IMR-90 (cell line): ENCODE results near the gene TXNL4B. TPM values are rescaled to one million over a fixed set of nuclear protein-coding genes. Genes with fewer than 3 reads are reported as not detected.

Experiments
- ATAC-seq: fragments of 200-7000 bp; cut with Tn5 transposase; 2 replicates; pipeline ENCODE4 v1.9.1; 2020; ENCODE audit warnings: low read depth, mild to moderate bottlenecking, moderate library complexity
- BruUV-seq: library from RNA; stranded (reverse); fragments of 400-500 nt; replicated peaks from 2 replicates; lab custom pipeline; 2021; lab: Mats Ljungman, UMichigan
- CTCF ChIA-PET: fragments of 300-600 bp; formaldehyde crosslinking; extraction: SDS; loops from one replicate; lab custom pipeline; 2021; ENCODE audit warnings: antibody characterized with exemption; lab: Yijun Ruan, JAX
- POLR2A ChIA-PET: fragments of 300-600 bp; sonication (Branson Sonifier 250); formaldehyde crosslinking; loops from one replicate; lab custom pipeline; 2022; ENCODE audit warnings: antibody characterized with exemption; ENCODE audit not compliant: unreplicated experiment; lab: Charles Lee
- DNase-seq: peaks from one replicate; pipeline ENCODE4 v3.0.0; 2013
- H2AFZ ChIP-seq: replicated peaks from 2 replicates; pipeline ENCODE3; 2013; ENCODE audit warnings: low read length, mild to moderate bottlenecking; ENCODE audit not compliant: poor library complexity
- H2AK5ac ChIP-seq: 2 replicates; pipeline ENCODE4 v1.6.1; 2013; ENCODE audit warnings: low read depth, low read length, inconsistent platforms
- H2AK9ac ChIP-seq: replicated peaks from 2 replicates; pipeline ENCODE3; 2013; ENCODE audit warnings: mild to moderate bottlenecking, low read depth, low read length, moderate library complexity; ENCODE audit not compliant: poor library complexity
- H2BK120ac ChIP-seq: 2 replicates; pipeline ENCODE4 v1.6.1; 2013; ENCODE audit warnings: low read depth, low read length, inconsistent platforms
- H2BK15ac ChIP-seq: 3 replicates; pipeline ENCODE4 v1.6.1; 2013; ENCODE audit warnings: low read depth, low read length, inconsistent platforms
- H2BK20ac ChIP-seq: 2 replicates; pipeline ENCODE4 v1.6.1; 2013; ENCODE audit warnings: low read depth, mild to moderate bottlenecking, inconsistent platforms, low read length, moderate library complexity
- H2BK5ac ChIP-seq: 2 replicates; pipeline ENCODE4 v1.6.1; 2013; ENCODE audit warnings: mild to moderate bottlenecking, low read depth, low read length, inconsistent platforms; ENCODE audit not compliant: poor library complexity, severe bottlenecking
- H3K14ac ChIP-seq: replicated peaks from 2 replicates; pipeline ENCODE4 v1.6.1; 2013; ENCODE audit warnings: low read depth, low read length, inconsistent platforms
- H3K18ac ChIP-seq: 2 replicates; pipeline ENCODE4 v1.6.1; 2013; ENCODE audit warnings: low read depth, low read length, control low read depth
- H3K23ac ChIP-seq: 2 replicates; pipeline ENCODE4 v1.6.1; 2013; ENCODE audit warnings: low read depth, low read length, inconsistent platforms
- H3K27ac ChIP-seq: 2 replicates; pipeline ENCODE4 v1.5.1; 2013; ENCODE audit warnings: mild to moderate bottlenecking, control low read depth, low read length; ENCODE audit not compliant: insufficient read depth
- H3K27me3 ChIP-seq: 2 replicates; pipeline ENCODE4 v1.6.1; 2013; ENCODE audit warnings: low read length; ENCODE audit not compliant: control insufficient read depth, insufficient read depth
- H3K36me3 ChIP-seq: 2 replicates; pipeline ENCODE4 v1.6.1; 2013; ENCODE audit warnings: low read length, mixed read lengths; ENCODE audit not compliant: control insufficient read depth, insufficient read depth
- H3K4ac ChIP-seq: 2 replicates; pipeline ENCODE4 v1.6.1; 2013; ENCODE audit warnings: low read depth, low read length, inconsistent platforms
- H3K4me1 ChIP-seq: 2 replicates; pipeline ENCODE4 v1.6.1; 2013; ENCODE audit warnings: low read length, mixed read lengths; ENCODE audit not compliant: control insufficient read depth, insufficient read depth
- H3K4me2 ChIP-seq: 2 replicates; pipeline ENCODE4 v1.6.1; 2013; ENCODE audit warnings: low read depth, mild to moderate bottlenecking, control low read depth, low read length, moderate library complexity
- H3K4me3 ChIP-seq: 2 replicates; pipeline ENCODE4 v1.5.1; 2013; ENCODE audit warnings: low read depth, mild to moderate bottlenecking, control low read depth, low read length, moderate library complexity; ENCODE audit not compliant: insufficient read depth
- H3K56ac ChIP-seq: 2 replicates; pipeline ENCODE4 v1.6.1; 2013; ENCODE audit warnings: low read length, inconsistent platforms; ENCODE audit not compliant: insufficient read depth; ENCODE audit errors: extremely low read depth
- H3K79me1 ChIP-seq, 2 experiments: 2 replicates each; pipeline ENCODE4 v1.6.1; 2013; ENCODE audit warnings: low read length in 2 of 2, inconsistent platforms in 1 of 2, low read depth in 1 of 2
- H3K9ac ChIP-seq: 2 replicates; pipeline ENCODE4 v1.6.1; 2013; ENCODE audit warnings: low read depth, low read length, control low read depth
- H3K9me1 ChIP-seq: 2 replicates; pipeline ENCODE4 v1.6.1; 2013; ENCODE audit warnings: low read length, inconsistent platforms; ENCODE audit not compliant: insufficient read depth
- H3K9me3 ChIP-seq: 2 replicates; pipeline ENCODE4 v1.6.1; 2013; ENCODE audit warnings: low read length; ENCODE audit not compliant: control insufficient read depth, insufficient read depth
- H4K20me1 ChIP-seq: 2 replicates; pipeline ENCODE4 v1.6.1; 2013; ENCODE audit warnings: low read length, inconsistent platforms; ENCODE audit not compliant: insufficient read depth
- H4K5ac ChIP-seq: 2 replicates; pipeline ENCODE4 v1.6.1; 2013; ENCODE audit warnings: mild to moderate bottlenecking, low read depth, low read length, control low read depth
- H4K8ac ChIP-seq, 2 experiments: 2 replicates each; pipeline ENCODE4 v1.6.1; 2013; ENCODE audit warnings: low read depth in 2 of 2, low read length in 2 of 2, control low read depth in 1 of 2, inconsistent platforms in 1 of 2
- H4K91ac ChIP-seq: 2 replicates; pipeline ENCODE4 v1.6.1; 2013; ENCODE audit warnings: low read depth, low read length, inconsistent platforms; ENCODE audit not compliant: insufficient read depth
- BHLHE40 ChIP-seq: fragments of 150-350 bp; IDR thresholded peaks from 2 replicates; pipeline ENCODE4 v1.6.1; 2016; ENCODE audit warnings: mild to moderate bottlenecking, low read depth, low read length
- CEBPB ChIP-seq: IDR thresholded peaks from 2 replicates; pipeline ENCODE4 v1.6.1; 2012; ENCODE audit warnings: low read depth, low read length, improper control_type of control experiment
- CHD1 ChIP-seq: IDR thresholded peaks from 2 replicates; pipeline ENCODE4 v1.6.1; 2012; ENCODE audit warnings: low read depth, low read length, improper control_type of control experiment
- CTCF ChIP-seq: conservative IDR thresholded peaks from 2 replicates; pipeline ENCODE4 v1.5.1; 2012; ENCODE audit warnings: mild to moderate bottlenecking, low read depth, low read length, improper control_type of control experiment
- ELK1 ChIP-seq: fragments of 150-350 bp; IDR thresholded peaks from 2 replicates; pipeline ENCODE4 v1.6.1; 2016; ENCODE audit warnings: low read depth, mild to moderate bottlenecking, low read length, moderate library complexity, borderline replicate concordance
- FOS ChIP-seq: fragments of 150-350 bp; IDR thresholded peaks from 2 replicates; pipeline ENCODE4 v1.6.1; 2016; ENCODE audit warnings: low read depth, low read length
- MAFK ChIP-seq: IDR thresholded peaks from 2 replicates; pipeline ENCODE4 v1.6.1; 2012; ENCODE audit warnings: low read depth, low read length, improper control_type of control experiment
- MAZ ChIP-seq: IDR thresholded peaks from 2 replicates; pipeline ENCODE4 v1.6.1; 2012; ENCODE audit warnings: low read depth, mild to moderate bottlenecking, low read length, improper control_type of control experiment, moderate library complexity, borderline replicate concordance
- MXI1 ChIP-seq: IDR thresholded peaks from 2 replicates; pipeline ENCODE4 v1.6.1; 2012; ENCODE audit warnings: low read depth, mild to moderate bottlenecking, low read length, moderate library complexity, borderline replicate concordance
- NFE2L2 ChIP-seq: fragments of 150-350 bp; IDR thresholded peaks from 2 replicates; pipeline ENCODE4 v1.6.1; 2016; ENCODE audit warnings: low read depth, mild to moderate bottlenecking, low read length
- POLR2A ChIP-seq: IDR thresholded peaks from 2 replicates; pipeline ENCODE4 v1.6.1; 2012; ENCODE audit warnings: mild to moderate bottlenecking, low read depth, low read length
- RAD21 ChIP-seq: IDR thresholded peaks from 2 replicates; pipeline ENCODE4 v1.6.1; 2012; ENCODE audit warnings: low read length, improper control_type of control experiment
- RCOR1 ChIP-seq: IDR thresholded peaks from 2 replicates; pipeline ENCODE4 v1.6.1; 2012; ENCODE audit warnings: mild to moderate bottlenecking, low read length, improper control_type of control experiment; ENCODE audit not compliant: insufficient replicate concordance
- RFX5 ChIP-seq: IDR thresholded peaks from 2 replicates; pipeline ENCODE4 v1.8.0; 2012; ENCODE audit warnings: low read depth, mild to moderate bottlenecking, low read length, moderate library complexity
- SMC3 ChIP-seq: fragments of 150-350 bp; IDR thresholded peaks from 2 replicates; pipeline ENCODE4 v1.6.1; 2016; ENCODE audit warnings: low read depth, mild to moderate bottlenecking, antibody characterized with exemption, low read length, moderate library complexity
- USF2 ChIP-seq: fragments of 150-350 bp; IDR thresholded peaks from 2 replicates; pipeline ENCODE4 v1.6.1; 2017; ENCODE audit warnings: mild to moderate bottlenecking, antibody characterized with exemption, low read length, low read depth
- WGBS, 2 experiments: methylation state at CpG; one replicate each; pipeline versions ENCODE4 v1.1.5 to v1.1.7; 2013; ENCODE audit warnings: missing lambda C conversion rate in 2 of 2; ENCODE audit not compliant: insufficient read length in 1 of 2; ENCODE audit errors: extremely low coverage in 2 of 2; 5-methylcytosine and 5-hydroxymethylcytosine counted together
- dilution Hi-C: fragments of 300-500 bp; cut with HindIII; formaldehyde crosslinking; loops from one replicate; pipeline ENCODE4 v1.14.3; 2018; ENCODE audit warnings: low sequenced_read_pairs; ENCODE audit not compliant: unreplicated experiment
- in situ Hi-C: fragments of 300-500 bp; cut with MboI; formaldehyde crosslinking; loops from 3 replicates; pipeline ENCODE4 v1.14.3; 2019; ENCODE audit warnings: low sequenced_read_pairs, inconsistent platforms, mixed read lengths
- intact Hi-C: fragments of 100-400 bp; cut with micrococcal nuclease; formaldehyde crosslinking; loops from 2 replicates; pipeline ENCODE4 v1.10.0; 2022
- polyA plus RNA-seq, 3 experiments: library from polyadenylated mRNA; depleted of rRNA; stranded (reverse); fragments of >200 nt; gene quantifications; 2 replicates each; pipeline ENCODE4 v1.2.3, GENCODE V29; 2012; ENCODE audit warnings: low replicate concordance in 1 of 3
- total RNA-seq: library from RNA; depleted of rRNA; stranded (reverse); fragments of >200 nt; gene quantifications from 2 replicates; pipeline ENCODE4 v1.2.3, GENCODE V29; 2012

Gene TXNL4B
- total and polyA plus RNA-seq, 2 of the 4 experiments (the other 2 are of a cell fraction): 5.4 to 8.6 TPM

- H3K79me1 ChIP-seq: no peaks in the 10 kb centered on the region; a peak in 1 of 4 replicates
- no peak overlapping the region for H3K4me3 ChIP-seq
- H2AK5ac ChIP-seq: no peak overlapping the region
- intact Hi-C loops: no loop called here
- no peak for ATAC-seq
- no peak overlapping the region for H2BK5ac ChIP-seq
- H2AFZ ChIP-seq: no peak overlapping the region
- no peak overlapping the region for H2BK120ac ChIP-seq
- no peaks in the 10 kb centered on the region for H3K27me3 ChIP-seq
- H2BK15ac ChIP-seq: no peak overlapping the region
- dilution Hi-C loops: no loop called here
- TF ChIP-seq MAZ: no peak
- no peak for TF ChIP-seq ELK1
- TF ChIP-seq BHLHE40: no peak
- TF ChIP-seq POLR2A: no peak
- TF ChIP-seq MAFK: no peak
- TF ChIP-seq RAD21: no peak
- no peak for TF ChIP-seq SMC3
- no peak for TF ChIP-seq CTCF
- TF ChIP-seq FOS: no peak
- TF ChIP-seq NFE2L2: no peak
- no peak for TF ChIP-seq CHD1
- no peak for TF ChIP-seq RCOR1
- TF ChIP-seq MXI1: no peak
- TF ChIP-seq CEBPB: no peak
- no peak for TF ChIP-seq RFX5
- TF ChIP-seq USF2: no peak
- H2BK20ac ChIP-seq: no peak overlapping the region
- no peaks in the 10 kb centered on the region for H4K20me1 ChIP-seq
- no peak overlapping the region for H3K18ac ChIP-seq
- no peak overlapping the region for H4K8ac ChIP-seq
- H3K36me3 ChIP-seq: peaks cover 90% of the 10 kb centered on the region
- no peak overlapping the region for H3K27ac ChIP-seq
- no peaks in the 10 kb centered on the region for H3K9me3 ChIP-seq
- no peak overlapping the region for H4K91ac ChIP-seq
- no peaks in the 10 kb centered on the region; the same call in 1 of the 2 replicates for H3K9me1 ChIP-seq
- H3K4me1 ChIP-seq: no peaks in the 10 kb centered on the region
- H3K4me2 ChIP-seq: no peak overlapping the region
- 90% methylated on average over 2 of the region's 9 CpGs; no CpG with 5 or more reads in 1 of the 2 experiments for WGBS, 2 experiments
- H3K23ac ChIP-seq: no peak overlapping the region
- no peak overlapping the region for H2AK9ac ChIP-seq
- DNase-seq: no peak
- no peak overlapping the region for H4K5ac ChIP-seq
- no TSS peak for BruUV-seq
- ChIA-PET CTCF (no interaction called here), POLR2A (no interaction called here)
- H3K4ac ChIP-seq: no peak overlapping the region
- H3K9ac ChIP-seq: no peak overlapping the region
- no peak overlapping the region for H3K14ac ChIP-seq
- in situ Hi-C loops: no loop called here
- no peak overlapping the region for H3K56ac ChIP-seq
These were observed 11.5 kb upstream of the TXNL4B start for GRCh38 chr16:72104905-72105304.
